NOMO-1 treated with DMSO at 0.1 percent for 48 hours (cell line): ENCODE data around the gene NKAIN2.

Experiments used
- DNase-seq: peaks from one replicate; lab custom pipeline; 2025; ENCODE audit not compliant: unreplicated experiment; lab: John Stamatoyannopoulos, UW

NKAIN2 gene

GRCh38 chr6:123806561-123806960 is 2.9 kb downstream of the NKAIN2 start:
- DNase-seq, result no peak

GRCh38 chr6:123808556-123808955 is 4.9 kb downstream of the NKAIN2 start:
- DNase-seq, result no peak

- no peak for DNase-seq
Measured at GRCh38 chr6:123810214-123810613, 6.5 kb downstream of the NKAIN2 start.

- DNase-seq, result no peak
Measured at GRCh38 chr6:123810948-123811347, 7.3 kb downstream of the NKAIN2 start.

GRCh38 chr6:123811378-123811777 is 7.7 kb downstream of the NKAIN2 start:
- no peak for DNase-seq

GRCh38 chr6:123812621-123813020 is 9.0 kb downstream of the NKAIN2 start:
- no peak for DNase-seq

GRCh38 chr6:123821112-123821511 is 17.4 kb downstream of the NKAIN2 start:
- DNase-seq, result no peak

- DNase-seq, result no peak
Measured at GRCh38 chr6:123829302-123829953, 25.8 kb downstream of the NKAIN2 start.

- no peak for DNase-seq
Measured at GRCh38 chr6:123830120-123830519, 26.5 kb downstream of the NKAIN2 start.

- DNase-seq, result no peak
Measured at GRCh38 chr6:123838505-123839234, 35.0 kb downstream of the NKAIN2 start.

- DNase-seq, result no peak
Measured at GRCh38 chr6:123841067-123841896, 37.6 kb downstream of the NKAIN2 start.

GRCh38 chr6:123844011-123844410 is 40.3 kb downstream of the NKAIN2 start:
- DNase-seq, result no peak

- DNase-seq, result no peak
Measured at GRCh38 chr6:123848347-123848746, 44.7 kb downstream of the NKAIN2 start.

GRCh38 chr6:123849406-123849805 is 45.7 kb downstream of the NKAIN2 start:
- DNase-seq, result no peak

- no peak for DNase-seq
Measured at GRCh38 chr6:123850555-123850954, 46.9 kb downstream of the NKAIN2 start.

GRCh38 chr6:123854201-123854600 is 50.5 kb downstream of the NKAIN2 start:
- DNase-seq, result no peak

GRCh38 chr6:123855506-123855905 is 51.8 kb downstream of the NKAIN2 start:
- DNase-seq, result no peak

GRCh38 chr6:123859291-123859690 is 55.6 kb downstream of the NKAIN2 start:
- no peak for DNase-seq

- DNase-seq, result no peak
Measured at GRCh38 chr6:123869334-123869733, 65.7 kb downstream of the NKAIN2 start.

GRCh38 chr6:123873974-123874373 is 70.3 kb downstream of the NKAIN2 start:
- no peak for DNase-seq

- peak; percentile 75 for DNase-seq
Measured at GRCh38 chr6:123875784-123876183, 72.1 kb downstream of the NKAIN2 start.

GRCh38 chr6:123879749-123880148 is 76.1 kb downstream of the NKAIN2 start:
- no peak for DNase-seq
